Measurements from ENCODE around the gene CLCNKA.
"Not testable (repeated sequence)": the region's sequence is repeated elsewhere in the genome, so short reads cannot be mapped to it uniquely, and the experiment has no call there.

Gene CLCNKA

GRCh38 chr1:16046842-16047241 lies 25.0 kb downstream of the CLCNKA start:
- no peak for DNase-seq

GRCh38 chr1:16047791-16048475 lies 26.1 kb downstream of the CLCNKA start:
- no peak for DNase-seq

- no peak for DNase-seq
These were observed 26.8 kb downstream of the CLCNKA start for GRCh38 chr1:16048573-16049189.

GRCh38 chr1:16050328-16050727 lies 28.5 kb downstream of the CLCNKA start:
- DNase-seq = no peak

GRCh38 chr1:16051039-16051438 lies 29.2 kb downstream of the CLCNKA start:
- no peak for DNase-seq

GRCh38 chr1:16051949-16052348 lies 30.1 kb downstream of the CLCNKA start:
- DNase-seq = not testable (repeated sequence)

GRCh38 chr1:16053781-16054502 lies 32.1 kb downstream of the CLCNKA start:
- no peak for DNase-seq

- DNase-seq = no peak
These were observed 33.0 kb downstream of the CLCNKA start for GRCh38 chr1:16054598-16055540.

- no peak for DNase-seq
These were observed 34.0 kb downstream of the CLCNKA start for GRCh38 chr1:16055613-16056520.

- DNase-seq = not testable (repeated sequence)
These were observed 34.7 kb downstream of the CLCNKA start for GRCh38 chr1:16056521-16056912.

- not testable (repeated sequence) for DNase-seq
These were observed 35.6 kb downstream of the CLCNKA start for GRCh38 chr1:16057314-16057915.

- not testable (repeated sequence) for DNase-seq
These were observed 36.7 kb downstream of the CLCNKA start for GRCh38 chr1:16058394-16059120.

GRCh38 chr1:16061266-16061665 lies 39.4 kb downstream of the CLCNKA start:
- no peak for DNase-seq

GRCh38 chr1:16061989-16062686 lies 40.3 kb downstream of the CLCNKA start:
- not testable (repeated sequence) for DNase-seq

- DNase-seq = not testable (repeated sequence)
These were observed 40.8 kb downstream of the CLCNKA start for GRCh38 chr1:16062687-16063075.

- DNase-seq = no peak
These were observed 41.5 kb downstream of the CLCNKA start for GRCh38 chr1:16063226-16063829.

GRCh38 chr1:16063921-16064320 lies 42.1 kb downstream of the CLCNKA start:
- DNase-seq = no peak

GRCh38 chr1:16064536-16065268 lies 42.9 kb downstream of the CLCNKA start:
- DNase-seq = no peak

GRCh38 chr1:16065269-16065576 lies 43.4 kb downstream of the CLCNKA start:
- no peak for DNase-seq
